Measurements from ENCODE around the gene ARHGAP26. TPM values are rescaled to one million over a fixed set of nuclear protein-coding genes. Genes with fewer than 3 reads are reported as not detected.
"Not testable (repeated sequence)": the region's sequence is repeated elsewhere in the genome, so short reads cannot be mapped to it uniquely, and the experiment has no call there.

The ARHGAP26 gene
- total RNA-seq, 1 donor from 2014 or later: 35.4 TPM

- H3K27me3 ChIP-seq: no peaks in the 10 kb centered on the region
- H3K4me3 ChIP-seq: no peak overlapping the region
- H3K27ac ChIP-seq: no peak overlapping the region
- ATAC-seq (no peak), DNase-seq (no peak)
- no peaks in the 10 kb centered on the region for H3K9me3 ChIP-seq
- no peaks in the 10 kb centered on the region for H3K4me1 ChIP-seq
- intact Hi-C loops (cut with DNase I): no loop called here
- TF ChIP-seq CTCF (IDR thresholded peaks at IDR 0.05): no peak
- H3K36me3 ChIP-seq: no peaks in the 10 kb centered on the region
Observed at GRCh38 chr5:143084407-143084806, 314.2 kb downstream of the ARHGAP26 start.

GRCh38 chr5:143085319-143085917, 315.2 kb downstream of the ARHGAP26 start:
- DNase-seq: no peak
- ATAC-seq: no peak
- Histone ChIP-seq H3K27ac (no peak overlapping the region), H3K36me3 (no peaks in the 10 kb centered on the region), H3K4me3 (no peak overlapping the region), H3K27me3 (no peaks in the 10 kb centered on the region), H3K9me3 (no peaks in the 10 kb centered on the region), H3K4me1 (no peaks in the 10 kb centered on the region)
- intact Hi-C loops (cut with DNase I): no loop called here
- TF ChIP-seq CTCF (IDR thresholded peaks at IDR 0.05): no peak

- Histone ChIP-seq H3K27me3 (no peaks in the 10 kb centered on the region), H3K27ac (no peak overlapping the region), H3K36me3 (no peaks in the 10 kb centered on the region), H3K4me3 (no peak overlapping the region), H3K4me1 (no peaks in the 10 kb centered on the region), H3K9me3 (no peaks in the 10 kb centered on the region)
- TF ChIP-seq CTCF (IDR thresholded peaks at IDR 0.05): no peak
- ATAC-seq (no peak), DNase-seq (no peak)
- intact Hi-C loops (cut with DNase I): no loop called here
Observed at GRCh38 chr5:143086546-143086907, 316.4 kb downstream of the ARHGAP26 start.

- Histone ChIP-seq H3K27me3 (no peaks in the 10 kb centered on the region), H3K27ac (no peak overlapping the region), H3K4me3 (no peak overlapping the region), H3K9me3 (no peaks in the 10 kb centered on the region), H3K4me1 (no peaks in the 10 kb centered on the region), H3K36me3 (no peaks in the 10 kb centered on the region)
- intact Hi-C loops (cut with DNase I): no loop called here
- TF ChIP-seq CTCF (IDR thresholded peaks at IDR 0.05): no peak
- ATAC-seq (peak; percentile 76), DNase-seq (no peak)
Observed at GRCh38 chr5:143086908-143087637, 316.9 kb downstream of the ARHGAP26 start.

GRCh38 chr5:143088702-143089101, 318.5 kb downstream of the ARHGAP26 start:
- DNase-seq; H3K36me3 ChIP-seq; ATAC-seq; H3K27me3 ChIP-seq; H3K4me3 ChIP-seq; intact Hi-C loops (cut with DNase I); H3K9me3 ChIP-seq; H3K27ac ChIP-seq; H3K4me1 ChIP-seq: not testable (repeated sequence)

- H3K4me1 ChIP-seq; H3K36me3 ChIP-seq; DNase-seq; H3K27ac ChIP-seq; H3K4me3 ChIP-seq; intact Hi-C loops (cut with DNase I); ATAC-seq; H3K27me3 ChIP-seq; H3K9me3 ChIP-seq: not testable (repeated sequence)
Observed at GRCh38 chr5:143090044-143090443, 319.9 kb downstream of the ARHGAP26 start.

- H3K4me3 ChIP-seq; H3K9me3 ChIP-seq; intact Hi-C loops (cut with DNase I); ATAC-seq; DNase-seq; H3K4me1 ChIP-seq; H3K36me3 ChIP-seq; H3K27ac ChIP-seq; H3K27me3 ChIP-seq: not testable (repeated sequence)
Observed at GRCh38 chr5:143092711-143093451, 322.7 kb downstream of the ARHGAP26 start.
